MCF 10A (cell line): ENCODE measurements around the gene IL1A. TPM values are rescaled to one million over a fixed set of nuclear protein-coding genes. Genes with fewer than 3 reads are reported as not detected.

Experiments
- BruUV-seq: library from RNA; stranded (reverse); fragments of 400-500 nt; replicated peaks from 2 replicates; lab custom pipeline; 2021; lab: Mats Ljungman, UMichigan
- CTCF ChIA-PET: fragments of 300-600 bp; sonication (Branson Sonifier 250); formaldehyde crosslinking; extraction: SDS; loops from one replicate; lab custom pipeline; 2021; ENCODE audit warnings: antibody characterized with exemption, inconsistent platforms; lab: Yijun Ruan, JAX
- POLR2A ChIA-PET: fragments of 300-600, 350-650 bp; sonication (Branson Sonifier 250); formaldehyde crosslinking; extraction: SDS; loops from one replicate; lab custom pipeline; 2020; ENCODE audit warnings: antibody characterized with exemption, inconsistent platforms; lab: Yijun Ruan, JAX
- DNase-seq: peaks from one replicate; pipeline ENCODE4 v3.0.0-alpha.2; 2018; ENCODE audit not compliant: unreplicated experiment
- H3K27ac Mint-ChIP-seq: one replicate; pipeline ENCODE4 v1.8.0; 2022; ENCODE audit warnings: mild to moderate bottlenecking, low read depth, mixed read lengths; ENCODE audit not compliant: unreplicated experiment
- H3K27me3 Mint-ChIP-seq: one replicate; pipeline ENCODE4 v1.8.0; 2022; ENCODE audit warnings: mixed read lengths; ENCODE audit not compliant: insufficient read depth, unreplicated experiment
- H3K36me3 Mint-ChIP-seq: one replicate; pipeline ENCODE4 v1.8.0; 2022; ENCODE audit warnings: mild to moderate bottlenecking, moderate library complexity, mixed read lengths; ENCODE audit not compliant: insufficient read depth, unreplicated experiment
- H3K4me1 Mint-ChIP-seq: one replicate; pipeline ENCODE4 v1.8.0; 2022; ENCODE audit warnings: mixed read lengths; ENCODE audit not compliant: insufficient read depth, unreplicated experiment
- H3K4me3 Mint-ChIP-seq: one replicate; pipeline ENCODE4 v1.8.0; 2022; ENCODE audit warnings: mild to moderate bottlenecking, moderate library complexity, mixed read lengths; ENCODE audit not compliant: unreplicated experiment
- H3K9me3 Mint-ChIP-seq: one replicate; pipeline ENCODE4 v1.8.0; 2022; ENCODE audit warnings: mixed read lengths; ENCODE audit not compliant: unreplicated experiment
- intact Hi-C: fragments of 100-400 bp; cut with micrococcal nuclease; formaldehyde crosslinking; loops from 2 replicates; pipeline ENCODE4 v1.14.1; 2022
- total RNA-seq: library from RNA; stranded (reverse); gene quantifications from 2 replicates; pipeline ENCODE4 v1.2.3, GENCODE V29; 2022
- TF ChIP-seq, protein P1 (sequence below): fragments of 200-600 bp; IDR thresholded peaks from one replicate; pipeline ENCODE4 v1.8.0; 2022; ENCODE audit warnings: antibody characterized with exemption, mild to moderate bottlenecking; ENCODE audit not compliant: unreplicated experiment

The IL1A gene
- total RNA-seq, 1 experiment from 2014 or later: 170 TPM

DNA sequence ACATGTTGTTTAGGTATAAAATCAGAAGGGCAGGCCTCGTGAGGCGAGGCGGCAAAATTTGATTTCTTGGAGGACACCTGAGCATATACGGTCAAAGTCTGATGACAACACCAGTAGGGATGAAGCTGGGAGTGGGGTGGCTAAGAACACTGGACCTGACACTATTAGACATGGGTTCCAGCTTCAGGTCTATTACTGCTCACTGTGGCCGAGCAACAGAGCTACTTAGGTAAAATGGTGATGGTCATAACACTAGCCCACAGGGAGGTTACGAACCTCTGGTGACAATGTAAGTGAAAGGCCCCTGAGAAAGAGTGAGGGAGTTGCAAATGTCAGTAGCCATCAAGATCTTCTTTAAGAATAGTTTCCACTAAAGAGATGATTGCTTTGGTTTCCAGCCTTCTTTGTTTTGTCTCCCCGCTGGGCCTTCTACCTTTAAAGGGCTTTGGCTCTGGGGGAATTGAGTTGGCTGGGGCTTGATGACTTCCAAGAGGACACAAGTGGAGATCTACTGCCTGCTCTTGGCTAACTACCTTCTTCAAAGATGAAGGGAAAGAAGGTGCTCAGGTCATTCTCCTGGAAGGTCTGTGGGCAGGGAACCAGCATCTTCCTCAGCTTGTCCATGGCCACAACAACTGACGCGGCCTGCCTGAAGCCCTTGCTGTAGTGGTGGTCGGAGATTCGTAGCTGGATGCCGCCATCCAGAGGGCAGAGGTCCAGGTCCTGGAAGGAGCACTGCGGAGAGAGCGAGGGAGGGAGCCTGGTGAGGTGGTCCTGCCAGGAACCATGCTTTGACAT, 48.7 kb upstream of the IL1A start:
- BruUV-seq: no TSS peak
- Mint-ChIP-seq H3K27ac (no peak overlapping the region), H3K4me3 (no peak overlapping the region), H3K27me3 (no peaks in the 10 kb centered on the region), H3K9me3 (no peaks in the 10 kb centered on the region), H3K4me1 (peaks cover 29% of the 10 kb centered on the region), H3K36me3 (peaks cover 6% of the 10 kb centered on the region)
- TF ChIP-seq, protein P1, sequence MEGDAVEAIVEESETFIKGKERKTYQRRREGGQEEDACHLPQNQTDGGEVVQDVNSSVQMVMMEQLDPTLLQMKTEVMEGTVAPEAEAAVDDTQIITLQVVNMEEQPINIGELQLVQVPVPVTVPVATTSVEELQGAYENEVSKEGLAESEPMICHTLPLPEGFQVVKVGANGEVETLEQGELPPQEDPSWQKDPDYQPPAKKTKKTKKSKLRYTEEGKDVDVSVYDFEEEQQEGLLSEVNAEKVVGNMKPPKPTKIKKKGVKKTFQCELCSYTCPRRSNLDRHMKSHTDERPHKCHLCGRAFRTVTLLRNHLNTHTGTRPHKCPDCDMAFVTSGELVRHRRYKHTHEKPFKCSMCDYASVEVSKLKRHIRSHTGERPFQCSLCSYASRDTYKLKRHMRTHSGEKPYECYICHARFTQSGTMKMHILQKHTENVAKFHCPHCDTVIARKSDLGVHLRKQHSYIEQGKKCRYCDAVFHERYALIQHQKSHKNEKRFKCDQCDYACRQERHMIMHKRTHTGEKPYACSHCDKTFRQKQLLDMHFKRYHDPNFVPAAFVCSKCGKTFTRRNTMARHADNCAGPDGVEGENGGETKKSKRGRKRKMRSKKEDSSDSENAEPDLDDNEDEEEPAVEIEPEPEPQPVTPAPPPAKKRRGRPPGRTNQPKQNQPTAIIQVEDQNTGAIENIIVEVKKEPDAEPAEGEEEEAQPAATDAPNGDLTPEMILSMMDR: no peak
- CTCF ChIA-PET: interaction anchor here (0.6 to 1.2 kb wide), 2 partner anchors 18 to 108 kb away, joined by 3 read pairs; no protein-coding TSS in a partner anchor
- intact Hi-C loops: no loop called here
- no peak for DNase-seq
- POLR2A ChIA-PET: interaction anchor here (0.6 to 4.3 kb wide), 10 partner anchors 13 to 226 kb away, joined by 3 to 20 read pairs (median 4); partner anchors contain the start of gene IL1A

DNA sequence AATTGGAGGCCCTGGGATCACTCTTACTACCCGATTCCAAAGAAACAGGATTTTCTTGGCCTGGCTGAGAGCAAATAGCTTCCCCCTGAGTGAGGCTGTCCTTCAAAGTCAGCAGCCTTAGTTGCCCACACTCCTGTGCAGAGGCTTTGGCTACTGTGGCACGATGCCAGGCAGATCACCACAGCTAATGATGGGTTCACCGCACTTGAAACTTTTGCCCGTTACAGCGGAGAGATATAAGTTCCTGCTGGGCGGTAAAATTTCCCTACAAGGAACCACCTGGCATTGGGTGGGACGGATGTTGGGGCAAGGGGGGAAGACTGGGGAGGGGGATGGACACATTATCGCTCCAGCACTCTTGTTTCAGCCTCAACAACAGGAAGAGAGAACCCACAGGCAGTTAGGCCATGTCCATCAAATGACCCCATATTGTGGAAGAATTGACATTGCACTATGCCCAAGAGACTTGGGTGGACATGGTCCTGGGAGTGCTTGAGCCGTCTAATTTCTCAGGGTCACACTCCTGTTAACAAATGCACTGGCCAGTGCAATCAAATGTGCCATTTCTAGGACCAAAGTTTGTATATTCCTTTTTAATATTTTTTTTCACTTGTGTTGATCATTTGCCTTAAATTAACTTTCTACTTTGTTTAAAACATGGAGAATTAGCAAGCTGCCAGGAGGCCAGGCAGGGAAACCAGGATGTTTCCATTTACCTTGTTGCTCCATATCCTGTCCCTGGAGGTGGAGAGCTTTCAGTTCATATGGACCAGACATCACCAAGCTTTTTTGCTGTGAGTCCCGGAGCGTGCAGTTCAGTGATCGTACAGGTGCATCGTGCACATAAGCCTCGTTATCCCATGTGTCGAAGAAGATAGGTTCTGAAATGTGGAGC, 47.9 kb upstream of the IL1A start:
- intact Hi-C loops: no loop called here
- H3K27me3 Mint-ChIP-seq: no peaks in the 10 kb centered on the region
- BruUV-seq: no TSS peak

DNA sequence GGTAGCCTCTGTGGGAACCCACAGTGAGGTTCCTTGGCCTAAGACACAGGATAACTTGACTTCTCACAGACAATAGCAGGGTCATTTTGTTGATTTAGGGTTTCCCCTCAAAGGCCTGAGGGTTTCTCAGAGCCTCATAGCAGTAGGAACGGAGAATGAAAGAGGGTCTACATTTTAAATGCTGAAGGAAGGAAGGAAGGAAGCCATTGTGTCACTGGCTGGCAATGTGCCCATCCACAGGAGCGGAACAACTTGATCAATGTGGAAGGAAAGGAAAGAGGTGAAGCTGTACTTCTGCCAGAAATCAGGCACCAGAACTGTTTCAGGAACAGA, 47.2 kb upstream of the IL1A start:
- intact Hi-C loops: no loop called here
- Mint-ChIP-seq H3K36me3 (peaks cover 6% of the 10 kb centered on the region), H3K4me1 (peaks cover 20% of the 10 kb centered on the region), H3K27ac (no peak overlapping the region), H3K27me3 (no peaks in the 10 kb centered on the region), H3K4me3 (no peak overlapping the region), H3K9me3 (no peaks in the 10 kb centered on the region)
- ChIA-PET POLR2A (interaction anchor here (1.4 to 1.9 kb wide), 2 partner anchors 36 to 48 kb away, joined by 4 to 7 read pairs; partner anchors contain the start of gene IL1A), CTCF (interaction anchor here (0.6 to 0.8 kb wide), 3 partner anchors 54 to 83 kb away, joined by 3 read pairs; no protein-coding TSS in a partner anchor)
- TF ChIP-seq, protein P1: no peak
- BruUV-seq: no TSS peak
- DNase-seq: no peak

More for the DNA sequence above, 47.9 kb upstream of the IL1A start:
- CTCF ChIA-PET: interaction anchor here (0.6 to 0.8 kb wide), 3 partner anchors 53 to 83 kb away, joined by 3 read pairs; no protein-coding TSS in a partner anchor
- H3K4me3 Mint-ChIP-seq: no peak overlapping the region
- POLR2A ChIA-PET: interaction anchor here (0.6 to 1.9 kb wide), 5 partner anchors 15 to 225 kb away, joined by 3 to 7 read pairs (median 3); partner anchors contain the start of gene IL1A
- H3K36me3 Mint-ChIP-seq: peaks cover 6% of the 10 kb centered on the region
- no peak overlapping the region for H3K27ac Mint-ChIP-seq
- H3K9me3 Mint-ChIP-seq: no peaks in the 10 kb centered on the region
- DNase-seq: no peak
- TF ChIP-seq, protein P1: no peak
- peaks cover 28% of the 10 kb centered on the region for H3K4me1 Mint-ChIP-seq
